Measurements from ENCODE around the gene OR13F1.

The OR13F1 gene, protein sequence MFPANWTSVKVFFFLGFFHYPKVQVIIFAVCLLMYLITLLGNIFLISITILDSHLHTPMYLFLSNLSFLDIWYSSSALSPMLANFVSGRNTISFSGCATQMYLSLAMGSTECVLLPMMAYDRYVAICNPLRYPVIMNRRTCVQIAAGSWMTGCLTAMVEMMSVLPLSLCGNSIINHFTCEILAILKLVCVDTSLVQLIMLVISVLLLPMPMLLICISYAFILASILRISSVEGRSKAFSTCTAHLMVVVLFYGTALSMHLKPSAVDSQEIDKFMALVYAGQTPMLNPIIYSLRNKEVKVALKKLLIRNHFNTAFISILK

GRCh38 chr9:104503963-104504362 lies at the start of gene OR13F1:
Gene OR13F1 (plus strand): TSS chr9:104504263. CDS start chr9:104504263, 0 bp downstream.
- in situ Hi-C loops (cut with MboI; ENCODE audit: low sequenced_read_pairs, unreplicated experiment): no loop called here
- DNase-seq (ENCODE audit: low spot score): no peak
- TF ChIP-seq CTCF (IDR thresholded peaks at IDR 0.05; ENCODE audit: borderline replicate concordance, control extremely low read depth, extremely low read depth, insufficient read depth, missing control alignments): no peak

- TF ChIP-seq CTCF (IDR thresholded peaks at IDR 0.05; ENCODE audit: borderline replicate concordance, control extremely low read depth, extremely low read depth, insufficient read depth, missing control alignments): no peak
- no peak for DNase-seq (ENCODE audit: low spot score)
Measured at GRCh38 chr9:104456831-104457230, 47.2 kb upstream of the OR13F1 start.

GRCh38 chr9:104463864-104464263 lies 40.2 kb upstream of the OR13F1 start:
- no peak for DNase-seq (ENCODE audit: low spot score)
- no peak for TF ChIP-seq CTCF (IDR thresholded peaks at IDR 0.05; ENCODE audit: borderline replicate concordance, control extremely low read depth, extremely low read depth, insufficient read depth, missing control alignments)
- in situ Hi-C loops (cut with MboI; ENCODE audit: low sequenced_read_pairs, unreplicated experiment): no loop called here

More at GRCh38 chr9:104456831-104457230, 47.2 kb upstream of the OR13F1 start:
- in situ Hi-C loops (cut with MboI; ENCODE audit: low sequenced_read_pairs, unreplicated experiment): no loop called here

GRCh38 chr9:104468261-104468660 lies 35.8 kb upstream of the OR13F1 start:
- in situ Hi-C loops (cut with MboI; ENCODE audit: low sequenced_read_pairs, unreplicated experiment): no loop called here
- DNase-seq (ENCODE audit: low spot score): no peak
- no peak for TF ChIP-seq CTCF (IDR thresholded peaks at IDR 0.05; ENCODE audit: borderline replicate concordance, control extremely low read depth, extremely low read depth, insufficient read depth, missing control alignments)

GRCh38 chr9:104482921-104483570 lies 21.0 kb upstream of the OR13F1 start:
- DNase-seq (ENCODE audit: low spot score): no peak
- in situ Hi-C loops (cut with MboI; ENCODE audit: low sequenced_read_pairs, unreplicated experiment): no loop called here
- no peak for TF ChIP-seq CTCF (IDR thresholded peaks at IDR 0.05; ENCODE audit: borderline replicate concordance, control extremely low read depth, extremely low read depth, insufficient read depth, missing control alignments)

DNA sequence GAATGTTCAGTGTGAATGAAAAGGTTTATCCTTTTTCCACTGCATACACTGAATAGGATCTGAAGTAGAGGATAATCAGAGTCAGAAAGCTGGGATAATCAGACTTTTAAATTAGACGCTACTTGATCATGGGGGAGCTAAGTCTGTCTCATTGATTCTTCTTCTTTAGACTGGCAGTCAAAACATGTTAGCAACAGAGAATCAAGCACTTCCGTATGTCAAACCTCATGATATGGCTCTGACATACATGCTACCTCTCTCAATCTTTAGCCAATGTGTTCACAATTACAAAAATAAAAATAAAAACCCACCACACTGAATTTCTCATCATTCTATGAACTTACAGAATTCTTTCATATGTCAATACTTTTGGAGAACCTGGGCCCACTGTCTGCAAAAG lies 19.0 kb upstream of the OR13F1 start:
- in situ Hi-C loops (cut with MboI; ENCODE audit: low sequenced_read_pairs, unreplicated experiment): no loop called here
- DNase-seq (ENCODE audit: low spot score): no peak
- no peak for TF ChIP-seq CTCF (IDR thresholded peaks at IDR 0.05; ENCODE audit: borderline replicate concordance, control extremely low read depth, extremely low read depth, insufficient read depth, missing control alignments)

All from GM13976 (cell line).